HFFc6 (cell line): Measurements from ENCODE around the gene A2ML1. TPM values are rescaled to one million over a fixed set of nuclear protein-coding genes. Genes with fewer than 3 reads are reported as not detected.
"Not testable (repeated sequence)": the region's sequence is repeated elsewhere in the genome, so short reads cannot be mapped to it uniquely, and the experiment has no call there.

ENCODE experiments used
- DNase-seq: peaks from one replicate; pipeline ENCODE4 v3.0.0-alpha.2; 2018
- H3K27ac Mint-ChIP-seq: 2 replicates; pipeline ENCODE4 v1.8.0; 2020; ENCODE audit warnings: mild to moderate bottlenecking, mixed read lengths
- H3K27me3 Mint-ChIP-seq: 2 replicates; pipeline ENCODE4 v1.8.0; 2021; ENCODE audit warnings: mild to moderate bottlenecking, moderate library complexity, mixed read lengths; ENCODE audit not compliant: insufficient read depth
- H3K36me3 Mint-ChIP-seq: 2 replicates; pipeline ENCODE4 v1.8.0; 2021; ENCODE audit warnings: low read depth, mixed read lengths
- H3K4me1 Mint-ChIP-seq: 2 replicates; pipeline ENCODE4 v1.8.0; 2020; ENCODE audit warnings: low read depth, mixed read lengths
- H3K4me3 Mint-ChIP-seq: 2 replicates; pipeline ENCODE4 v1.8.0; 2020; ENCODE audit warnings: mild to moderate bottlenecking, moderate library complexity, mixed read lengths
- H3K9me3 Mint-ChIP-seq: 2 replicates; pipeline ENCODE4 v1.8.0; 2020; ENCODE audit warnings: mild to moderate bottlenecking, mixed read lengths
- total RNA-seq, 6 experiments: library from RNA; stranded (reverse); fragmentation: NEBNext Ultra II Directional; extraction: Animal tissue kit (Norgen Biotek cat#: 25700); gene quantifications; 2 replicates in 1 of 6; 3 replicates in 5 of 6; pipeline ENCODE4 v1.2.3, GENCODE V29; 2021
- TF ChIP-seq, protein P1 (sequence below): fragments of 200-600 bp; sonication (generic); IDR thresholded peaks from 2 replicates; pipeline ENCODE4 v1.5.0; 2021; ENCODE audit warnings: antibody characterized with exemption, mild to moderate bottlenecking

A2ML1 gene
- total RNA-seq, 6 experiments from 2014 or later: not detected

DNA sequence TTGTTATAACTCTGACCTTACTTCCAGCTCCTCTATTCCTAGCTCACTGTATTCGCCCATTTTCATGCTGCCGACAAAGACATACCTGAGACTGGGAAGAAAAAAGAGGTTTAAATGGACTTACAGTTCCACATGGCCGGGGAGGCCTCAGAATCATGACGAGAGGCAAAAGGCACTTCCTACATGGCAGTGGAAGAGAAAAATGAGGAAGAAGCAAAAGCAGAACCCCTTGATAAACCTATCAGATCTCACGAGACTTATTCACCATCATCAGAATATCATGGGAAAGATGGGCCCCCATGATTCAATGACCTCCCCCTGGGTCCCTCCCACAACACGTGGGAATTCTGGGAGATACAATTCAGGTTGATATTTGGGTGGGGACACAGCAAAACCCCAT lies 77.4 kb downstream of the A2ML1 start:
- TF ChIP-seq, protein P1, sequence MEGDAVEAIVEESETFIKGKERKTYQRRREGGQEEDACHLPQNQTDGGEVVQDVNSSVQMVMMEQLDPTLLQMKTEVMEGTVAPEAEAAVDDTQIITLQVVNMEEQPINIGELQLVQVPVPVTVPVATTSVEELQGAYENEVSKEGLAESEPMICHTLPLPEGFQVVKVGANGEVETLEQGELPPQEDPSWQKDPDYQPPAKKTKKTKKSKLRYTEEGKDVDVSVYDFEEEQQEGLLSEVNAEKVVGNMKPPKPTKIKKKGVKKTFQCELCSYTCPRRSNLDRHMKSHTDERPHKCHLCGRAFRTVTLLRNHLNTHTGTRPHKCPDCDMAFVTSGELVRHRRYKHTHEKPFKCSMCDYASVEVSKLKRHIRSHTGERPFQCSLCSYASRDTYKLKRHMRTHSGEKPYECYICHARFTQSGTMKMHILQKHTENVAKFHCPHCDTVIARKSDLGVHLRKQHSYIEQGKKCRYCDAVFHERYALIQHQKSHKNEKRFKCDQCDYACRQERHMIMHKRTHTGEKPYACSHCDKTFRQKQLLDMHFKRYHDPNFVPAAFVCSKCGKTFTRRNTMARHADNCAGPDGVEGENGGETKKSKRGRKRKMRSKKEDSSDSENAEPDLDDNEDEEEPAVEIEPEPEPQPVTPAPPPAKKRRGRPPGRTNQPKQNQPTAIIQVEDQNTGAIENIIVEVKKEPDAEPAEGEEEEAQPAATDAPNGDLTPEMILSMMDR: no peak
- DNase-seq: no peak
- Mint-ChIP-seq H3K9me3 (no peaks in the 10 kb centered on the region), H3K4me3 (no peak overlapping the region), H3K27me3 (peaks cover 12% of the 10 kb centered on the region), H3K4me1 (no peaks in the 10 kb centered on the region), H3K27ac (no peak overlapping the region), H3K36me3 (no peaks in the 10 kb centered on the region)

DNA sequence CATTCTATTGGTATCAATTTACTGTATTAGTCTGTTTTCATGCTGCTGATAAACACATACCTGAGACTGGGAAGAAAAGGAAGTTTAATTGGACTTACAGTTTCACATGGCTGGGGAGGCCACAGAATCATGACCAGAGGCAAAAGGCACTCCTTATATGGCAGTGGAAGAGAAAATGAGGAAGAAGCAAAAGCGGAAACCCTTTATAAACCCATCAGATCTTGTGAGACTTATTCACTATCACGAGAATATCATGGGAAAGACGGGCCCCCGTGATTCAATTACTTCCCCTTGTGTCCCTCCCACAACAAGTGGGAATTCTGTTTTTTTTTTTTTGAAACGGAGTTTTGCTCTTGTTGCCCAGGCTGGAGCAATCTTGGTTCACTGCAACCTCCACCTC lies 80.3 kb downstream of the A2ML1 start:
- H3K4me3 Mint-ChIP-seq, H3K4me1 Mint-ChIP-seq, H3K36me3 Mint-ChIP-seq, H3K27ac Mint-ChIP-seq, H3K9me3 Mint-ChIP-seq, DNase-seq: not testable (repeated sequence)
- peaks cover 12% of the 10 kb centered on the region for H3K27me3 Mint-ChIP-seq

DNA sequence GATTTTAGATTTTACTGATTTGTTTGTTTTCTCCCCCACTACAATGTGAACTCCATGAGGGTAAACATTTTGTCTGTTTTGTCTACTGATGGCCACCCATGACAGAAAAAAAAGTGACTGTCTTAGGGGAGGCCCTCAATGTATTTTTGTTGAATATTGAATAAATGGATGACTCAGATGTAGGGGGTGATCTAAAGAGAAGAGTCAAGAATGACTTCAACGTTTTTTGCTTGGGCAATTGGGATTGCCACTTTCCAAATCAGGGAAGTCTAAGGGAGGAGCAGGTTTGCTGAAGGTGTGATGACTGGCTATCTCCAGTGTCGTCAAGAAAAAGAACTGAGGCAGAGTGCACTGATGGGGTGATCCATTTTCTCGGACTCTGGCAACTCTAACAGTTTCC lies 81.2 kb downstream of the A2ML1 start:
- no peaks in the 10 kb centered on the region for H3K9me3 Mint-ChIP-seq
- TF ChIP-seq, protein P1: no peak
- no peak overlapping the region for H3K4me3 Mint-ChIP-seq
- H3K4me1 Mint-ChIP-seq: 0 out of 2 replicates have a peak, but pooled peaks cover 4% of the 10 kb centered on the region
- H3K36me3 Mint-ChIP-seq: no peaks in the 10 kb centered on the region
- no peak overlapping the region for H3K27ac Mint-ChIP-seq
- peaks cover 12% of the 10 kb centered on the region for H3K27me3 Mint-ChIP-seq
- no peak for DNase-seq

DNA sequence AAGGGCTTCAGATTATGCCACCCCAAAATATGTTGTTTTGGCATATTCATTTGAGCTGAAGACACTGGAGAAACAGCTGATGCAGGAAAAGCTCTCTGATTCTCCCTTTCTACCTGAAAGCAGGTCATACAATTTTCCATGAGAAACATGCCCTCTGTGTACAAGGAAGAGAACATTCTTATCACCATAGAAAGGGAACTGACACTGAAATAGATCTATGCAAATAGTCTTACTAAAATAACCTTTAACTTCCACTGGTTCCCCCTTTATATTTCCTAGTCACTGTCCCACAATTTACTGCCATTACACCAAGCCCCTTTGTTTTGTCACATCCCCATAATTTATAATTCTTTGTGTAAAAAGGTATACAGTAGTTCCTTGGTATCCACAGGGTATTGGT lies 82.2 kb downstream of the A2ML1 start:
- Mint-ChIP-seq H3K4me1 (0 out of 2 replicates have a peak, but pooled peaks cover 4% of the 10 kb centered on the region), H3K27me3 (peaks cover 12% of the 10 kb centered on the region), H3K4me3 (no peak overlapping the region), H3K27ac (no peak overlapping the region), H3K36me3 (no peaks in the 10 kb centered on the region), H3K9me3 (no peaks in the 10 kb centered on the region)
- no peak for DNase-seq
- TF ChIP-seq, protein P1: no peak

DNA sequence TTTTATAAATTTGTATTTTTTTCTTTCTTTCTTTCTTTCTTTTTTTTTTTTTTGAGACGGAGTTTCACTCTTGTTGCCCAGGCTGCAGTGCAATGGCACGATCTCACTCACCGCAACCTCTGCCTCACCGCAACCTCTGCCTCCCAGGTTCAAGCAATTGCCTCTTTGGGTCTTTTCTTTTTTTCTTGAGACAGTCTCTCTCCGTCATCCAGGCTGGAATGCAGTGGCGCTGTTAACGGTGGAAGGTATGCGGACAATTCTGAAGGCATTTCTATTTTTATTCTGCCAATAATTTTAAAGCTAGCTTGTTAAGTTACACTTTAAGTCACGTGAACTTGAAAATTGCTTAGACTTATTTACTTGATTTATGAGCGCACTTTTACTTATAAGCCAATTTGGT lies 83.1 kb downstream of the A2ML1 start:
- TF ChIP-seq, protein P1: no peak

DNA sequence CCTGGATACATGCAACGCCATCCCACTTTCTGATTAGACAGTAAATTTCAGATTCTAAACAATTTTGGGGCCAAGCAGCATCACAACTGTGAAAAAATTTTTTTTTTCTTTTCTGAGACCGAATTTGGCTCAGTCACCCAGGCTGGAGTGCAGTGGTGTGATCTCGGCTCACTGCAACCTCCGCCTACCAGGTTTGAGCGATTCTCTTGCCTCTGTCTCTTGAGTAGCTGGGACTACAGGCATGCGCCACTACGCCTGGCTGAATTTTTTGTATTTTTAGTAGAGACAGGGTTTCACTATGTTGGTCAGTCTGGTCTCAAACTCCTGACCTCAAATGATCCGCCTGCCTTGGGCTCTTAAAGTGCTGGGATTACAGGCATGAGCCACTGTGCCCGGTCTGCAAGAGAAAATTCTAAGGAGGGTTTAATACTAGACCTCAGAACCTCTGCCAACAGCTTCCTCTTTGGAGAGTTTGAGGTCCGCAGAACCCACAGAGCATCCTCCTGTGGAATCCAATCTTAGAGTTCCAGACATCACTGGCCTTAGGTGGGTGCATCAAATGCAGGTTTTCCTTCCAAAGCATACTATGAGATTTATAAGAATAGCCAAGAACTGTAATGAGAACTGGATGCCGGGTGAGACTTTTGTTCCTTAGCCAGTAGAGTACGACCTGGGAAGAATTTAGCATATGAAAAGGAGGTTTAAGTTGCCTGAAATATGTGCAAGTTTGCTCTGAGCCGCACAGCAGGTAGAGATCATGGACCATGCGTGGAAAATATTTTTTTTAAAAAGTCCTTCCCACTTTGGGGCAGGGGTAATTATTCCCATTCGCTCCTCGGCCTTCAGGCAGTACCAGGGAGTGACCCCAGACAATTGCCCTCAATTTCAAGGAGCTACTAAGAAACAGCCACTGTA lies 84.1 kb downstream of the A2ML1 start:
- H3K27ac Mint-ChIP-seq: no peak overlapping the region
- H3K36me3 Mint-ChIP-seq: no peaks in the 10 kb centered on the region
- H3K4me3 Mint-ChIP-seq: no peak overlapping the region
- H3K4me1 Mint-ChIP-seq: peaks cover 6% of the 10 kb centered on the region; the same call in 1 of the 2 replicates
- TF ChIP-seq, protein P1: no peak
- H3K9me3 Mint-ChIP-seq: no peaks in the 10 kb centered on the region
- DNase-seq: no peak
- peaks cover 9% of the 10 kb centered on the region for H3K27me3 Mint-ChIP-seq

More for the DNA sequence above, 83.1 kb downstream of the A2ML1 start:
- no peaks in the 10 kb centered on the region for H3K9me3 Mint-ChIP-seq
- no peak for DNase-seq
- no peaks in the 10 kb centered on the region for H3K36me3 Mint-ChIP-seq
- H3K4me1 Mint-ChIP-seq: 0 out of 2 replicates have a peak, but pooled peaks cover 4% of the 10 kb centered on the region
- no peak overlapping the region for H3K27ac Mint-ChIP-seq
- H3K4me3 Mint-ChIP-seq: no peak overlapping the region
- H3K27me3 Mint-ChIP-seq: peaks cover 9% of the 10 kb centered on the region
